GM19193 (cell line): ENCODE measurements around the gene LIME1.

Experiments
- POLR2A ChIP-seq: IDR thresholded peaks from 4 replicates; pipeline ENCODE4 v1.6.1; 2011; ENCODE audit not compliant: insufficient read depth, insufficient read length; ENCODE audit errors: extremely low read depth

Gene LIME1

DNA sequence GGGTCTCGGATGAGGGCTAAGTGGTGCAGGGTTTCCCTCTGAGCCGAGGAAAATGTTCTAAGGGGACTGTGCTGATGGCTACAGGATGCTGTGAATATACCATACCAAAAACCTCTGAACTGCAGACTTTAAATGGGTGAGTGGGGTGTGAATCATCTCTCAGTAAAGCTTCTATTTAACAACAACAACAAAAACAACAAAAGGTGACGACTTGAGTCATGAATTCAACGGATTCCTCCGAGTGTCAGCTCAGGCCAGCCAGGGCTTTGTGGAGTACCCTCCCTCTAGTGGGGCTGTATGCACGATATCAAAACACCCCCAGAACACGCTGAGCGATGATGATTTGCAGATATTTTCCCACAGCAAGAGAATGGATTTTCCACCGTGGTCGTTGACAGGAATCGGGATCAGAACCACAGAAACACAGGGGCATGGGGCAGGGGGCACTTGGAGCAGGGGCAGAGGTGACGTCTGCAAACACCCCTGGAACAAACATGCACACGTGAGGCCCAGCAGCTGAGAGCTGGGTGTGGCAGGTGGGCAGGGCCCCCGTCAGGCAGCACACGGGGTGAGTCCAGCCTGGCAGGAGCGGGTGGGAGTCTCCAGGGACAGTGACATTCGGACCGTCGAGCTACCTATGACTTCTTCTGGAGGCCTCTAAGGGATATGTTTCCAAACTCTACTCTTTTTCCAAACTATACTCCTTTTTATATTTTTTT is 41.7 kb downstream of the LIME1 start:
- TF ChIP-seq POLR2A: no peak

- no peak for TF ChIP-seq POLR2A
Measured at GRCh38 chr20:63778857-63779256, 42.4 kb downstream of the LIME1 start.

GRCh38 chr20:63781181-63781580 is 44.7 kb downstream of the LIME1 start:
- TF ChIP-seq POLR2A: no peak

DNA sequence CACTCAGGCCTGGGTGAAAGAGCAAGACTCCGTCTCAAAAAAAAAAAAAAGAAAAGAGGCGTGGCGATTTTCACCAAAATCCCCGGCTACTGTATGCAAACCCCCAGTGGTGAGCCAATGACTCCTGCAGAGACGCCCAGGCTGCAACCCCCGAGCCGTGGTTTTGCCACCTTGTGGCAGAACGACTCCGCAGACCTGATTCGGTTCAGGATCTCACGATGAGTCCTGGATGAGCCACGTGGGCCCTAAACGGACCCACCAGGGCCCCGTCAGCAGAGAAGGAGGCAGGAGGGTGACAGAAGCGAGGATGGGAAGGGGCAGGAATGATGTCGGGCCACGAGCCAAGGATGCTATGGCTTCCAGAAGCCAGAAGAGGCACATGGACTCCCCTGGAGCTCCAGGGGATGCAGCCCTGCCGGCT is 45.6 kb downstream of the LIME1 start:
- no peak for TF ChIP-seq POLR2A

DNA sequence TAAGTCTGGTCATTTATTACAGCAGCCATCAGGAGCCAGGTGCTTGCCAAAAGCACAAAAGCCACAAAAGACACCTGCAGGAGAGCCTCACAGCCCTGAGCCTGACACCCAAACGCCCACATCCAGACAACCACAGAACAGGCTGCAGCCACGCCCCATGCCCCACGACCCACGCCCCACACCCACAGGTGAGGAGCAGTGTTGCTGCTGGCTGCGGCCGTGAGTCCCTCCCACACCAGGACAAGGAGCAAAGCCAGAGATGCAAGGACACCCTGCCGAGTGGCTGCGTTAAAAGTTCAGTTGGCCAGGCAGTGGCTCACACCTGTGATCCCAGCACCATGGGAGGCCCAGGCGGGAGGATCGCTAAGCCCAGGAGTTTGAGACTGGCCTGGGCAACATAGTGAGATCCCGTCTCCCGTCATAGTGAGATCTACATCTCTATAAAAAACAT is 46.1 kb downstream of the LIME1 start:
- TF ChIP-seq POLR2A: no peak

- TF ChIP-seq POLR2A: no peak
Measured at GRCh38 chr20:63783970-63784369, 47.5 kb downstream of the LIME1 start.

- no peak for TF ChIP-seq POLR2A
Measured at GRCh38 chr20:63785691-63786131, 49.2 kb downstream of the LIME1 start.

DNA sequence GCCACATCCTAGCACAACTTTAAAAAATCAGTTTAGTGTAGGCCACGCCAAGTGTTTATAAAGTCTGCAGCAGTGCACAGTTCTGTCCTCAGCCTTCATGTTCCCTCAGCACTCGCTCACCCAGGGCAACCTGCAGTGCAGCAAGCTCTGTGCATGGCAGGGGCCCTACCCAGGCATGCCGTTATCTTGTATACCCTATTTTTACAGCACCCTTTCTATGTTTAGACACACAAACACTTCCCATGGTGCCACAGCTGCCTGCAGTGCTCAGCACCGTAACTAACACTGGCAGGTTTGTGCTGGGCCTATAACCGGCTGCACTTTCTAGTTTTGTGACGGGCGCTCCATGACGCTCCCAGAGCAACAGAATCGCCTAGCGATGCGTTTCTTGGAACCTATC is 50.8 kb downstream of the LIME1 start:
- no peak for TF ChIP-seq POLR2A

GRCh38 chr20:63787749-63788148 is 51.3 kb downstream of the LIME1 start:
- TF ChIP-seq POLR2A: no peak
